Measurements from ENCODE around the gene MYH7.
"Not testable (repeated sequence)": the region's sequence is repeated elsewhere in the genome, so short reads cannot be mapped to it uniquely, and the experiment has no call there.

Gene MYH7

GRCh38 chr14:23425169-23425568, 10.3 kb downstream of the MYH7 start:
- no peak overlapping the region for H3K4me2 ChIP-seq (ENCODE audit: low read length)
- no peaks in the 10 kb centered on the region for H3K9me3 ChIP-seq (ENCODE audit: control insufficient read depth, low read length)
- H3K79me2 ChIP-seq = no peaks in the 10 kb centered on the region
- no peak overlapping the region for H3K27ac ChIP-seq
- H3K36me3 ChIP-seq (ENCODE audit: control insufficient read depth, insufficient read depth, low read length) = no peaks in the 10 kb centered on the region
- H3K9ac ChIP-seq = no peak overlapping the region
- no peaks in the 10 kb centered on the region for H3K4me1 ChIP-seq
- H3K4me3 ChIP-seq (ENCODE audit: low read depth, low read length) = no peak overlapping the region
- H2AFZ ChIP-seq = no peak overlapping the region
- no peaks in the 10 kb centered on the region for H3K27me3 ChIP-seq (ENCODE audit: control insufficient read depth, insufficient read depth, low read length)
- TF ChIP-seq, protein P1, sequence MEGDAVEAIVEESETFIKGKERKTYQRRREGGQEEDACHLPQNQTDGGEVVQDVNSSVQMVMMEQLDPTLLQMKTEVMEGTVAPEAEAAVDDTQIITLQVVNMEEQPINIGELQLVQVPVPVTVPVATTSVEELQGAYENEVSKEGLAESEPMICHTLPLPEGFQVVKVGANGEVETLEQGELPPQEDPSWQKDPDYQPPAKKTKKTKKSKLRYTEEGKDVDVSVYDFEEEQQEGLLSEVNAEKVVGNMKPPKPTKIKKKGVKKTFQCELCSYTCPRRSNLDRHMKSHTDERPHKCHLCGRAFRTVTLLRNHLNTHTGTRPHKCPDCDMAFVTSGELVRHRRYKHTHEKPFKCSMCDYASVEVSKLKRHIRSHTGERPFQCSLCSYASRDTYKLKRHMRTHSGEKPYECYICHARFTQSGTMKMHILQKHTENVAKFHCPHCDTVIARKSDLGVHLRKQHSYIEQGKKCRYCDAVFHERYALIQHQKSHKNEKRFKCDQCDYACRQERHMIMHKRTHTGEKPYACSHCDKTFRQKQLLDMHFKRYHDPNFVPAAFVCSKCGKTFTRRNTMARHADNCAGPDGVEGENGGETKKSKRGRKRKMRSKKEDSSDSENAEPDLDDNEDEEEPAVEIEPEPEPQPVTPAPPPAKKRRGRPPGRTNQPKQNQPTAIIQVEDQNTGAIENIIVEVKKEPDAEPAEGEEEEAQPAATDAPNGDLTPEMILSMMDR (IDR thresholded peaks at IDR 0.05) = no peak

DNA sequence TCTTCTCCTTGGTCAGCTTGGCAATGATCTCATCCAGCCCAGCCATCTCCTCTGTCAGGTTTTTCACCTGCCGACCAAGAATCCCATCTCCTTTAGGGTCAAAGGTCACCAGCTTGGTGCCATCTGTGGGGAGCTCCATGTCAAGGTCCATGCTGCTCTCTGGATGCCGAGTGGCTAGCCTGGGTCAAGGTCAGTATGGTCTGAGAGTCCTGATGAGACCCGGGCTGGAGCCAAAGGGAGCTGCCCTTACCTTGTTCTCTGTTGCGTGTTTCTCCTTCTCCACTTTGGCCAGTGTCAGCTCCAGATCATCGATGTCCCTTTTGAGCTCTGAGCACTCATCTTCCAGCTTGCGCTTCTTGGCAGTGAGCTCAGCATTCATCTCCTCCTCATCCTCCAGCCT, 11.8 kb downstream of the MYH7 start:
- no peaks in the 10 kb centered on the region for H3K79me2 ChIP-seq
- TF ChIP-seq, protein P1 (IDR thresholded peaks at IDR 0.05) = no peak
- no peak overlapping the region for H3K4me2 ChIP-seq (ENCODE audit: low read length)
- H3K27ac ChIP-seq = no peak overlapping the region
- no peak overlapping the region for H2AFZ ChIP-seq
- no peaks in the 10 kb centered on the region for H3K27me3 ChIP-seq (ENCODE audit: control insufficient read depth, insufficient read depth, low read length)
- no peaks in the 10 kb centered on the region for H3K9me3 ChIP-seq (ENCODE audit: control insufficient read depth, low read length)
- H3K4me1 ChIP-seq = no peaks in the 10 kb centered on the region
- no peaks in the 10 kb centered on the region for H3K36me3 ChIP-seq (ENCODE audit: control insufficient read depth, insufficient read depth, low read length)
- no peak overlapping the region for H3K9ac ChIP-seq
- H3K4me3 ChIP-seq (ENCODE audit: low read depth, low read length) = no peak overlapping the region

DNA sequence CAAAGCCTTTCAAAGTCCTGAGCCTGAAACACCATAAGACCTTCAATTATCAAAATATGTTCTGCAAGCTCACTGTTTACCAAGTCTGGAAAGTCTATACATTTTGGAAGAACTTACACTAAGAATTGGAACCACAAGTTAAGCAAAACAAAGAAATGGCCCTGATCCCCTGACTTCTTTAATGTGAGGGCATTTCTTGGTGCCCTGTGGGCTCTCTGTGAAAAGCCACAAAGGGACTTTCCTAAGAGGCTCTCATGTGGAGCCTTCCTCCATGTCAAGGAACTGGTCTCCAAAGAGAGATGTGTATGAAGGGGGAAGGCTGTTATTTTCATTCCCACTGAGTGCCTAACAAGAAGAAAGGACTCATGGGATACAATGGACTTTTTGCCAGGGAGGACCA, 13.9 kb downstream of the MYH7 start:
- H3K36me3 ChIP-seq (ENCODE audit: control insufficient read depth, insufficient read depth, low read length) = no peaks in the 10 kb centered on the region
- TF ChIP-seq, protein P1 (IDR thresholded peaks at IDR 0.05) = no peak

DNA sequence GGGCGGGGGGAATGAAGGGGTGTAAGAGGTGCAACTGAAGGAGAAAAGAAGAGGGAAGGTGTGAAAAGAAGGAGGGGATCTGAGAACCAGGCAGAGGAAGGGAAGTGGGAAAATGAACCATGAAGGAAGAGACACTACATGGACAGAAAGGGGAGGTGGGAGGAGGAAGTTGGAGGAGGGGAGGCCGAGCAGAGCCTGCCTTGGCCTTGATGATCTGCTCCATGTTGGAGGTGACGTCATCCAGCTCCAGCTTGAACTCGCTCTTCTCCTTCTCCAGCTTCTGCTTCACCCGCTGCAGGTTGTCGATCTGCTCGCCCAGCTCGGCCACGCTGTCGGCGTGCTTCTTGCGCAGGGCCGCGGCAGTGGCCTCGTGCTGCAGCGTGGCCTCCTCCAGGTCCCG, 15.8 kb downstream of the MYH7 start:
- H3K27me3 ChIP-seq (ENCODE audit: control insufficient read depth, insufficient read depth, low read length); H2AFZ ChIP-seq; H3K9ac ChIP-seq; H3K4me1 ChIP-seq; H3K4me3 ChIP-seq (ENCODE audit: low read depth, low read length); H3K79me2 ChIP-seq; H3K9me3 ChIP-seq (ENCODE audit: control insufficient read depth, low read length); H3K27ac ChIP-seq; H3K36me3 ChIP-seq (ENCODE audit: control insufficient read depth, insufficient read depth, low read length); H3K4me2 ChIP-seq (ENCODE audit: low read length): not testable (repeated sequence)

More for the DNA sequence above, 13.9 kb downstream of the MYH7 start:
- no peak overlapping the region for H2AFZ ChIP-seq
- no peaks in the 10 kb centered on the region for H3K4me1 ChIP-seq
- H3K4me2 ChIP-seq (ENCODE audit: low read length) = no peak overlapping the region
- H3K27ac ChIP-seq = no peak overlapping the region
- no peak overlapping the region for H3K4me3 ChIP-seq (ENCODE audit: low read depth, low read length)
- no peaks in the 10 kb centered on the region for H3K27me3 ChIP-seq (ENCODE audit: control insufficient read depth, insufficient read depth, low read length)
- no peaks in the 10 kb centered on the region for H3K9me3 ChIP-seq (ENCODE audit: control insufficient read depth, low read length)
- H3K79me2 ChIP-seq = no peaks in the 10 kb centered on the region
- no peak overlapping the region for H3K9ac ChIP-seq

- H3K79me2 ChIP-seq = no peaks in the 10 kb centered on the region
- H3K4me3 ChIP-seq (ENCODE audit: low read depth, low read length) = no peak overlapping the region
- TF ChIP-seq, protein P1 (IDR thresholded peaks at IDR 0.05) = no peak
- H2AFZ ChIP-seq = no peak overlapping the region
- no peak overlapping the region for H3K9ac ChIP-seq
- no peaks in the 10 kb centered on the region for H3K27me3 ChIP-seq (ENCODE audit: control insufficient read depth, insufficient read depth, low read length)
- H3K9me3 ChIP-seq (ENCODE audit: control insufficient read depth, low read length) = no peaks in the 10 kb centered on the region
- H3K36me3 ChIP-seq (ENCODE audit: control insufficient read depth, insufficient read depth, low read length) = no peaks in the 10 kb centered on the region
- H3K27ac ChIP-seq = no peak overlapping the region
- H3K4me2 ChIP-seq (ENCODE audit: low read length) = no peak overlapping the region
- no peaks in the 10 kb centered on the region for H3K4me1 ChIP-seq
Observed at GRCh38 chr14:23418021-23418420, 17.4 kb downstream of the MYH7 start.

- H3K9ac ChIP-seq; H3K27ac ChIP-seq; H3K27me3 ChIP-seq (ENCODE audit: control insufficient read depth, insufficient read depth, low read length); H3K9me3 ChIP-seq (ENCODE audit: control insufficient read depth, low read length); H3K4me2 ChIP-seq (ENCODE audit: low read length); H3K36me3 ChIP-seq (ENCODE audit: control insufficient read depth, insufficient read depth, low read length); H2AFZ ChIP-seq; H3K4me3 ChIP-seq (ENCODE audit: low read depth, low read length); H3K4me1 ChIP-seq; H3K79me2 ChIP-seq: not testable (repeated sequence)
Observed at GRCh38 chr14:23417269-23417668, 18.2 kb downstream of the MYH7 start.
